ENCODE data around the gene SEMA3E.

Gene SEMA3E

DNA sequence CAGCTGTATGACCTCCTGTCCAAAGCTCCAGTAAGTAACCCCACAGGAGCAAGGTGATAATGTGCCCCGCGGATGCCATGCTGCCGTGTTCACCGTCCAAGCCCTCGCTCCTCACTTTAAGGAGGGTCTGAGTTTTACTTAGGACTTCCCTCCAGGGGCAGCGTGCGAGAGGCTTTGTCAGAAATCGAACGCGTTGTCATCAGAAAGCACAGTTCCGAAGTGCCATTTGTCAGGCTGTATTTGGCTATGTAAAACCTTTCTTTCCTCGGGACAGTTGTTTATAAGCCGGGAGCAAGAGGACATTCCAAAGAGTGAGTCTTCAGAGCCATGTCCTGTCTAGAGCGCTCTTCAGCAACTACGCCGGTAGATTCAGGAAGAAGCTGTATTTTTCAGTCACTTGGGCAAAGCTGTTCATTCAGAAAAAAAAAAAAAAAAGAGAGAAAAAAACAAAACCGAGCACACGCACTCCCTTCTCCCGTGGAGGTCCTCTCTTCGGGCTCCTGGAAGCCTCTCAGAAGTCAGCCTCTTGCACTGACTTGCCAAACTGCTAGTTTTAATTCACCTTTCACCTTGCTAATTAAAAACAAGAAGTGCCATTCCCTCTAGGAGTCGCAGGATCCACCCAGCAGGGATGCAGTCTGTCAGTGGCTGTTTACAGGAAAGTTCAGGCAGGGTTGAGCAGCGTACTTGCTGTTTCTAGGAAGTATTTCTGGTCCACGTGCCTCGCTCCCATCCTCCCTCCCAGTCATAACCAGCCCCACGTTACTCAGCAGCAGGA lies at the start of gene SEMA3E:
Gene SEMA3E (minus strand): TSS at position 676 of the 778 bp plus-strand sequence.
- ChIA-PET POLR2A (no interaction called here), CTCF (no interaction called here)
- DNase-seq (ENCODE audit: extremely low spot score) = no peak
- TF ChIP-seq CTCF (IDR thresholded peaks at IDR 0.05; ENCODE audit: control extremely low read depth, extremely low read depth, low read depth, missing control alignments) = no peak

- ChIA-PET POLR2A (no interaction called here), CTCF (no interaction called here)
- no peak for TF ChIP-seq CTCF (IDR thresholded peaks at IDR 0.05; ENCODE audit: control extremely low read depth, extremely low read depth, low read depth, missing control alignments)
- DNase-seq (ENCODE audit: extremely low spot score) = no peak
Measured at GRCh38 chr7:83697804-83698530, 49.0 kb upstream of the SEMA3E start.

DNA sequence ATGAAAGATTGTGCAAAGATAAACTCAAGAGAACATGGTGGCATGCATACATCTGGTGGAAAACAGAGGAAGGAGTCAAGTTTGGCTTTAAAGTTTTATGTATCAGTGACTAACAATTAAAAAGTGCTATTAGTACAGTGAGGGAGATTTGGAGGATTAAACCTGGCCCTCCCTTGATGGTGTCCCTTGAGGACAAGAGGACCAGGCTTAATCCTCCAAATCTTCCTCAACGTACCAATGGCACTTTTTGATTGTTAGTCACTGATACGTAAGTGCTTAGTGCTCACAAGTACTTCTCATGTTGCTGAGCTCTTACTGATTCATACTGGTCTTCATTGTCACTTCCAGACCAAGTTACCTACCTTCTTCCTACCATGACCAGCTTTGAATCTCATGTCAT lies 47.2 kb upstream of the SEMA3E start:
- ChIA-PET CTCF (interaction anchor here (1.2 to 1.4 kb wide), 2 partner anchors 10 to 18 kb away, joined by 3 to 4 read pairs; no protein-coding TSS in a partner anchor), POLR2A (no interaction called here)
- no peak for DNase-seq (ENCODE audit: extremely low spot score)
- no peak for TF ChIP-seq CTCF (IDR thresholded peaks at IDR 0.05; ENCODE audit: control extremely low read depth, extremely low read depth, low read depth, missing control alignments)

DNA sequence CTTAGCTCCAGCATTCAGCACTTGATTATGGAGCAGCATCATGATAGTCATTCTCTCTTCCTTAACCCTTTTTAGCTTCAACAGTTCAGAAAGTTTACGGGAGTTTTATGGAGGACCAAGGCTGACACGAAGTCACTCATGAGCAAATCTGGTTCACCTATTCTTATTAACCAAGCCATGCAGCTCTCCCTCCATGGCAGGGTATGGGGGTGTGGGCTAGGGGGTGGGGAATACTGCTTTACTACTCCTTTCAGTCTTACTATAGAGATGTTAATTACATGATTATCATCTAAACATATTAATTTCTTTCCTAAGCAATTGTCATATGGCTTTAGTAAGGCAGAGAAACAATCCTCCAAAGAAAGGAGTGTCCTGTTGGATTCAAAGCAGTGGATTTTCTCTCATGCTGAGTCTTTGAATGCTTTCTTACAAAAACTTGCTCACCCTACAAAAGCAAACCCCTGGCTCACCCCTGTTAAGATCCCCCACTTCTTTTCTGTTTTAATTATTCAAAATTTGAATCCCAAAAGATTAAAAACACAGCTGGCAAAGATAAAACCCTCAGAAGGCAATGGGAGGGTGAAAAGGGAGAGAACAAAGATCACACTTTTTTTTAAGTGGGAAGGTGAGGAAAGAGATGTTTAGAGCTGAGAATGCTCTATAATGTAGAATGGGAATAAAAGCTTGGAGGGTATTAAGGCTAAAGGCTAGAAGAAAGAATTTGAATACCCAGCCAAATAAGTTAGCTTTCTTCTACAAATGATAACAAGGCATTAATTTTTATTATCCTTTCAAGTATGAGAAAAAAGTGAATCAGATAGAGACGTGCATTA lies 46.4 kb upstream of the SEMA3E start:
- DNase-seq (ENCODE audit: extremely low spot score) = no peak
- ChIA-PET CTCF (interaction anchor here (1.2 to 1.4 kb wide), 2 partner anchors 11 to 17 kb away, joined by 3 to 4 read pairs; no protein-coding TSS in a partner anchor), POLR2A (no interaction called here)
- TF ChIP-seq CTCF (IDR thresholded peaks at IDR 0.05; ENCODE audit: control extremely low read depth, extremely low read depth, low read depth, missing control alignments) = no peak

DNA sequence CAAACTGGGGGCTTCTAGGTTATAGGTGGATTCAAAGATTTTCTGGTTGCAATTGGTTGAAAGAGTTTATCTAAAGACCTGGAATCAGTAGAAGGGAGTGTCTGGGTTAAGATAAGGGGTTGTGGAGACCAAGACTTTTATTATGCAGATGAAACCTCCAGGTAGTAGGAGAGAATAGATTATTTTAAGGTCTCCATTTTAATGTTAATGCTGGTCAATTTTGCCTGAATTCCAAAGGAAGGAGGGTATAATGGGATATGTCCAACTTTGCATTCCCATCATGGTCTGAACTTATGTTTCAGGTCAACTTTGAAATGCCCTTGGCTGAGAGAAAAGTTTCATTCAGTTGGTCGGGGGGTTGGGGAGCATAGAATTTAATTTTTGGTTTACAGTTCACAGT lies 44.3 kb upstream of the SEMA3E start:
- DNase-seq (ENCODE audit: extremely low spot score) = no peak
- ChIA-PET POLR2A (no interaction called here), CTCF (no interaction called here)
- TF ChIP-seq CTCF (IDR thresholded peaks at IDR 0.05; ENCODE audit: control extremely low read depth, extremely low read depth, low read depth, missing control alignments) = no peak

DNA sequence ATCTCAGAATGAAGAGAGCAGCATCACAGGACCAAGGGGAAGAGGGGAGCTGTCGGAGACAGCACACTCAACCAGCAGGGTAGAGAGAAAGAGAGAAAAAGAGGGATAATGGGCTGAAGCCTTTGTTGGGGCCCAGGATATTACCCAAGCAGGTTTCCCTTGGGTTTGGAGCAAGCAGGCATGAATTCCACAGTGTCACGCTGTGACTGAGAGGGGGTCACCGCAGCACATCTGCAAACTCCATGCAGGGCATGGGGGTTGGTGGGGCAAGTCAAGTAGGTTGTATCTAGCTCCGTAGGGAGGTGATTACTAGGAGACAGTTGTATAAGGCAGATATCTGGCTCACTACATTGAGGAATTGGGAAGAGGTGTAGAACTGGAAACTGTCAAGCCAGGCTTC lies 42.2 kb upstream of the SEMA3E start:
- CTCF ChIA-PET = no interaction called here
- POLR2A ChIA-PET = no interaction called here
- no peak for TF ChIP-seq CTCF (IDR thresholded peaks at IDR 0.05; ENCODE audit: control extremely low read depth, extremely low read depth, low read depth, missing control alignments)
- no peak for DNase-seq (ENCODE audit: extremely low spot score)

Data from GM10248 (cell line).